ENCODE results near the gene SORD.
A peak's percentile ranks its signal among the peaks of the same experiment; 100 is the strongest.

SORD gene

DNA sequence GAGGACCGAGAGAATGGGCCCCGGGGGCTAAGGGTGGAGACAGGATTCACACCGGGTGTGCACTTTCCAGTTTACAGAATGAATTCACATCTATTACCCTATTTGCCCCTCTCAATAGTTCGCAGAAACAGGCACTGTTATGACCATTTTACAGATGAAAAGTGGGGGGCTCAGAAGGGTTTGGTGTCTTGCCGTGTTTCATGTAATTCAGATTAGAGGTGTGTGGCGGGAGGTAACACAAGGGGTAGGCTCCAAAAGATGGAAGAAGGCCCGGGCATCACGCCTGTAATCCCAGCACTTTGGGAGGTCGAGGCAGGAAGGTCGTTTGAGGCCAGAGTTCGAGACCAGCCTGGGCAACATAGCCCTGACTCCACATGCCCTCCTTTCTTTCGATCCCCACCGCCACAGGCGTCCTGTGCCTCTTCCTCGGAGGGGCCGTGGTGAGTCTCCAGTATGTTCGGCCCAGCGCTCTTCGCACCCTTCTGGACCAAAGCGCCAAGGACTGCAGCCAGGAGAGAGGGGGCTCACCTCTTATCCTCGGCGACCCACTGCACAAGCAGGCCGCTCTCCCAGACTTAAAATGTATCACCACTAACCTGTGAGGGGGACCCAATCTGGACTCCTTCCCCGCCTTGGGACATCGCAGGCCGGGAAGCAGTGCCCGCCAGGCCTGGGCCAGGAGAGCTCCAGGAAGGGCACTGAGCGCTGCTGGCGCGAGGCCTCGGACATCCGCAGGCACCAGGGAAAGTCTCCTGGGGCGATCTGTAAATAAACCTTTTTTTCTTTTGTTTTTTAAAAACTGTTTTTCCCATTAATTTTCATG, 94.5 kb downstream of the SORD start:
- Histone ChIP-seq H4K8ac (ENCODE audit: low read length) (no peak overlapping the region), H3K18ac (ENCODE audit: low read depth in 1 of 2, low read length in 2 of 2) (no peak overlapping the region), H3K4ac (ENCODE audit: low read depth in 1 of 2, low read length in 2 of 2) (no peak overlapping the region), H3K27ac (ENCODE audit: low read length, poor library complexity, severe bottlenecking) (no peak overlapping the region), H3K4me3 (ENCODE audit: insufficient read depth in 1 of 2, low read depth in 1 of 2, low read length in 2 of 2) (peak overlapping the region in 1 of 2 experiments; percentile 52), H2BK5ac (ENCODE audit: low read depth, low read length, poor library complexity, severe bottlenecking) (no peak overlapping the region), H3K23ac (ENCODE audit: low read length in 2 of 2) (no peak overlapping the region), H4K91ac (ENCODE audit: low read length) (no peak overlapping the region), H2BK15ac (ENCODE audit: low read depth, poor library complexity, severe bottlenecking) (no peak overlapping the region), H2AFZ (ENCODE audit: low read depth, low read length) (no peak overlapping the region), H3K4me1 (ENCODE audit: control insufficient read depth, insufficient read depth, low read depth, low read length) (peaks cover 28% of the 10 kb centered on the region), H2AK5ac (ENCODE audit: low read length, severe bottlenecking) (no peak overlapping the region), H3K9me3 (ENCODE audit: control insufficient read depth, low read length) (no peaks in the 10 kb centered on the region), H3K27me3 (ENCODE audit: control insufficient read depth in 1 of 2, insufficient read depth in 1 of 2, low read length in 2 of 2) (peaks cover 63 to 68% of the 10 kb centered on the region in 2 experiments), H2BK12ac (ENCODE audit: low read length in 2 of 2) (no peak overlapping the region), H3K79me1 (replicated peaks; ENCODE audit: low read length, poor library complexity, severe bottlenecking) (no peaks in the 10 kb centered on the region), H2BK120ac (ENCODE audit: low read depth, low read length) (no peak overlapping the region), H3K14ac (ENCODE audit: low read length in 2 of 2) (no peak overlapping the region), H3K36me3 (ENCODE audit: control insufficient read depth in 1 of 2, insufficient read depth in 2 of 2, low read depth in 1 of 2, low read length in 2 of 2) (no peaks in the 10 kb centered on the region), H3K9ac (ENCODE audit: low read length) (peak overlapping the region; percentile 30), H3K4me2 (ENCODE audit: low read length, poor library complexity, severe bottlenecking) (no peak overlapping the region)
- WGBS: 30% methylated on average over 30 of the region's 33 CpGs
- DNase-seq: no peak

DNA sequence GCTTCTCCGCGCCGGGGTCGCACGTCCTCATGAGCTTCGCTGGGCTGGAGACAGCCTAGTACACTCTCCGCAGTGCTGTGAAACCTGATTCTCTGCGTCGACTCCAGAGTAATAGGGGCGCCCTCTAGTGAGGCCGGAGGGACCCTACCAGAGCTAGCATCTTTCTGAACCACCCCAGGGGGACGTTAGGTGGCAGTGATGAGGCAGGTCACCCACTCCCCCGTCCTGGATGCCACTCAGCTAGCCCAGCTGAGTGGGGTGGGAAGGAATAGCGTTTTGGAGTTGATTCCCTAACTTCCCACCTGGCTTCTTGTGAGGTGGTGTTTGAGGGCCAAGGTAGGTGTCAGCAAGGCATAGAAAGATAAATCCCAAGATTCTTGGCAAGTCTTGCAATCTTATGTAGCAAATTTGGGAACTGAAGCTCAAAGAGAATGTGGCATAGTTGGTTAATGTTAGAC, 95.2 kb downstream of the SORD start:
- Histone ChIP-seq H3K36me3 (ENCODE audit: control insufficient read depth in 1 of 2, insufficient read depth in 2 of 2, low read depth in 1 of 2, low read length in 2 of 2) (no peaks in the 10 kb centered on the region), H2AK5ac (ENCODE audit: low read length, severe bottlenecking) (no peak overlapping the region), H2BK5ac (ENCODE audit: low read depth, low read length, poor library complexity, severe bottlenecking) (no peak overlapping the region), H3K4me2 (ENCODE audit: low read length, poor library complexity, severe bottlenecking) (no peak overlapping the region), H2BK12ac (ENCODE audit: low read length in 2 of 2) (no peak overlapping the region), H3K4me1 (ENCODE audit: control insufficient read depth, insufficient read depth, low read depth, low read length) (peaks cover 22% of the 10 kb centered on the region), H3K9me3 (ENCODE audit: control insufficient read depth, low read length) (no peaks in the 10 kb centered on the region), H2BK15ac (ENCODE audit: low read depth, poor library complexity, severe bottlenecking) (no peak overlapping the region), H4K8ac (ENCODE audit: low read length) (no peak overlapping the region), H4K91ac (ENCODE audit: low read length) (no peak overlapping the region), H3K14ac (ENCODE audit: low read length in 2 of 2) (no peak overlapping the region), H3K18ac (ENCODE audit: low read depth in 1 of 2, low read length in 2 of 2) (no peak overlapping the region), H3K79me1 (replicated peaks; ENCODE audit: low read length, poor library complexity, severe bottlenecking) (no peaks in the 10 kb centered on the region), H2AFZ (ENCODE audit: low read depth, low read length) (no peak overlapping the region), H3K23ac (ENCODE audit: low read length in 2 of 2) (no peak overlapping the region), H3K9ac (ENCODE audit: low read length) (peak overlapping the region; percentile 30), H2BK120ac (ENCODE audit: low read depth, low read length) (no peak overlapping the region), H3K27ac (ENCODE audit: low read length, poor library complexity, severe bottlenecking) (no peak overlapping the region), H3K4me3 (ENCODE audit: insufficient read depth in 1 of 2, low read depth in 1 of 2, low read length in 2 of 2) (peak overlapping the region in 1 of 2 experiments; percentile 52), H3K4ac (ENCODE audit: low read depth in 1 of 2, low read length in 2 of 2) (no peak overlapping the region), H3K27me3 (ENCODE audit: control insufficient read depth in 1 of 2, insufficient read depth in 1 of 2, low read length in 2 of 2) (peaks cover 56 to 67% of the 10 kb centered on the region in 2 experiments)
- WGBS: 1% methylated on average over 14 of the region's 14 CpGs
- DNase-seq: peak; percentile 90

DNA sequence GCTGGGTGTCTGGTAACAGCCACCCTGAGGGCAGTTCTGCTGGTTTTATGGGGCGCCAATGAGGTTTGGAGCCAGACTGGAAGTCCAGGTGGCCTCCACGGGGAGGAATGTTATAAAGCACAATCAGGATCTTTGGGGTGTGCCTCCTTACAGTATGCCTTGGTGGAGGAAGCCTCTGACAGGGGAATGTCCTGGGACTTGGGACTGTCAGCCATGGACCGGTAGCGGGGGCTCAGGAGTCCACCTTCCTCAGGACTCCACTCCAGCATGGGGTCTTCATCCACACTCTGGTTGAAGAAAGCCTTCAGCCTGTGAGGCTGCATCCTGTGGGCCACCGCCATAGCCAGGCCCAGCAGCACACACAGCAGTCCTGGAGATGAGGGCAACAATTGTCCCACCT, 96.0 kb downstream of the SORD start:
- DNase-seq: no peak
- WGBS: 82% methylated on average over 5 of the region's 5 CpGs
- no peak overlapping the region for H3K9ac ChIP-seq (ENCODE audit: low read length)
- H2BK12ac ChIP-seq (ENCODE audit: low read length in 2 of 2): no peak overlapping the region
- H2BK15ac ChIP-seq (ENCODE audit: low read depth, poor library complexity, severe bottlenecking): no peak overlapping the region
- H3K23ac ChIP-seq (ENCODE audit: low read length in 2 of 2): no peak overlapping the region
- no peak overlapping the region for H2AK5ac ChIP-seq (ENCODE audit: low read length, severe bottlenecking)
- H4K8ac ChIP-seq (ENCODE audit: low read length): no peak overlapping the region
- H3K4me1 ChIP-seq (ENCODE audit: control insufficient read depth, insufficient read depth, low read depth, low read length): peaks cover 21% of the 10 kb centered on the region
- no peak overlapping the region for H3K4me2 ChIP-seq (ENCODE audit: low read length, poor library complexity, severe bottlenecking)
- H2BK120ac ChIP-seq (ENCODE audit: low read depth, low read length): no peak overlapping the region
- no peak overlapping the region for H3K27ac ChIP-seq (ENCODE audit: low read length, poor library complexity, severe bottlenecking)
- H2AFZ ChIP-seq (ENCODE audit: low read depth, low read length): no peak overlapping the region
- no peak overlapping the region for H3K18ac ChIP-seq (ENCODE audit: low read depth in 1 of 2, low read length in 2 of 2)
- no peak overlapping the region for H2BK5ac ChIP-seq (ENCODE audit: low read depth, low read length, poor library complexity, severe bottlenecking)
- H3K27me3 ChIP-seq (ENCODE audit: control insufficient read depth in 1 of 2, insufficient read depth in 1 of 2, low read length in 2 of 2): peaks cover 48 to 67% of the 10 kb centered on the region in 2 experiments
- H3K79me1 ChIP-seq (replicated peaks; ENCODE audit: low read length, poor library complexity, severe bottlenecking): no peaks in the 10 kb centered on the region
- no peak overlapping the region for H4K91ac ChIP-seq (ENCODE audit: low read length)
- H3K9me3 ChIP-seq (ENCODE audit: control insufficient read depth, low read length): no peaks in the 10 kb centered on the region
- H3K36me3 ChIP-seq (ENCODE audit: control insufficient read depth in 1 of 2, insufficient read depth in 2 of 2, low read depth in 1 of 2, low read length in 2 of 2): no peaks in the 10 kb centered on the region
- H3K4ac ChIP-seq (ENCODE audit: low read depth in 1 of 2, low read length in 2 of 2): no peak overlapping the region
- H3K4me3 ChIP-seq (ENCODE audit: insufficient read depth in 1 of 2, low read depth in 1 of 2, low read length in 2 of 2): no peak overlapping the region
- H3K14ac ChIP-seq (ENCODE audit: low read length in 2 of 2): no peak overlapping the region

DNA sequence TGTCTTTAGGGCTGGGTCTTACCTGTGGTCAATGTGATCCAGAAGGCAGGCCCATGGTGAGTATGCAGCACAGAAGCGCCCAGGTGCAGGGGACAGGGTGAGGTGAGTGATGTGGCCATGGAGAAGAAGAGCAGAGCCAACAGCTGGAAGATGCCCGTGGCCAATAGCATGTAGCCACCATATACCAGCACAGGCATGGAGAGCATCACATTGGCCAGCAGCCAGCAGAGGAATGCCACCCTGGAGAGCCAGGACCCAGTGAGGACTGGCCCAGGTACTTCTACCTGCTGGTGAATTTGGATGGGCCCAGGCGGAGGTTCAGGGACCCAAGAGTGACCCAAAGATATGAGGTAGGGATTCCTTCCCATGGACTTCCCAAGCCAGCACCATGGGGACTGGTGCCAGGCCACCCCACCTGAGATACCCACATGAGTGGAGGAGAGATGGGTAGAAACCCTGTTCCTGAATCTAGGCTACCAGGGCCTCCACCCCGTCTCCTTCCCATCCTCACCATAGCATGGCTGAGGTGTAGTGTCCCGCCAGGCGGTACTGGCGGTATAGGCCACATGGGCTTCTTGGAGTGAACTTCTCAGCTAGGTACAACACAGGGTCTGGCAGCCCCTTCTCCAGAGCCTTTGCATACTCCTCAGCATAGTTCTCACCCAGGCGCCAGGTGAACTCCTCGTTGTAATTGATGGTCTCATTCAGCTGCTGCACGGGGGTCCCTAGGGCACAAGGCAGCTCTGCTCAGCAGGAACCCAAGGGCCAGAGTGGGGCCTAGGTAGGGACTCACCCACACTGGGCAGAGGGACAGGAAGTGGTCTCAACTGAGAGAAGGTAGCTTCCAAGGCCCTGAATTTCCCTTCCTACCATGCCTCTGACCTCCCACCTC, 97.3 kb downstream of the SORD start:
- H4K8ac ChIP-seq (ENCODE audit: low read length): no peak overlapping the region
- no peaks in the 10 kb centered on the region for H3K9me3 ChIP-seq (ENCODE audit: control insufficient read depth, low read length)
- H2BK120ac ChIP-seq (ENCODE audit: low read depth, low read length): no peak overlapping the region
- no peak overlapping the region for H3K23ac ChIP-seq (ENCODE audit: low read length in 2 of 2)
- H2BK12ac ChIP-seq (ENCODE audit: low read length in 2 of 2): no peak overlapping the region
- H3K27ac ChIP-seq (ENCODE audit: low read length, poor library complexity, severe bottlenecking): no peak overlapping the region
- no peak overlapping the region for H3K18ac ChIP-seq (ENCODE audit: low read depth in 1 of 2, low read length in 2 of 2)
- H2AK5ac ChIP-seq (ENCODE audit: low read length, severe bottlenecking): no peak overlapping the region
- peaks cover 40 to 63% of the 10 kb centered on the region in 2 experiments for H3K27me3 ChIP-seq (ENCODE audit: control insufficient read depth in 1 of 2, insufficient read depth in 1 of 2, low read length in 2 of 2)
- H4K91ac ChIP-seq (ENCODE audit: low read length): no peak overlapping the region
- no peak overlapping the region for H2AFZ ChIP-seq (ENCODE audit: low read depth, low read length)
- 94% methylated on average over 8 of the region's 10 CpGs for WGBS
- no peak overlapping the region for H2BK15ac ChIP-seq (ENCODE audit: low read depth, poor library complexity, severe bottlenecking)
- H3K4ac ChIP-seq (ENCODE audit: low read depth in 1 of 2, low read length in 2 of 2): no peak overlapping the region
- H2BK5ac ChIP-seq (ENCODE audit: low read depth, low read length, poor library complexity, severe bottlenecking): no peak overlapping the region
- no peak overlapping the region for H3K4me3 ChIP-seq (ENCODE audit: insufficient read depth in 1 of 2, low read depth in 1 of 2, low read length in 2 of 2)
- H3K14ac ChIP-seq (ENCODE audit: low read length in 2 of 2): no peak overlapping the region
- peaks cover 16% of the 10 kb centered on the region for H3K4me1 ChIP-seq (ENCODE audit: control insufficient read depth, insufficient read depth, low read depth, low read length)
- no peak overlapping the region for H3K4me2 ChIP-seq (ENCODE audit: low read length, poor library complexity, severe bottlenecking)
- H3K36me3 ChIP-seq (ENCODE audit: control insufficient read depth in 1 of 2, insufficient read depth in 2 of 2, low read depth in 1 of 2, low read length in 2 of 2): no peaks in the 10 kb centered on the region
- H3K79me1 ChIP-seq (replicated peaks; ENCODE audit: low read length, poor library complexity, severe bottlenecking): no peaks in the 10 kb centered on the region
- no peak overlapping the region for H3K9ac ChIP-seq (ENCODE audit: low read length)
- DNase-seq: no peak
